Activated CD8-positive, alpha-beta memory T cell treated with anti-CD3 and anti-CD28 coated beads for 36 hours (primary cell): Measurements from ENCODE around the gene ARHGEF6. TPM values are rescaled to one million over a fixed set of nuclear protein-coding genes. Genes with fewer than 3 reads are reported as not detected.
"Not testable (repeated sequence)": the region's sequence is repeated elsewhere in the genome, so short reads cannot be mapped to it uniquely, and the experiment has no call there.

Experiments
- CTCF ChIA-PET: fragments of 350-600 bp; sonication (Branson Sonifier 250); formaldehyde crosslinking; loops from one replicate; lab custom pipeline; 2021; ENCODE audit warnings: antibody characterized with exemption; lab: Charles Lee
- POLR2A ChIA-PET: fragments of 350-600 bp; sonication (Branson Sonifier 250); formaldehyde crosslinking; loops from one replicate; lab custom pipeline; 2021; ENCODE audit warnings: antibody characterized with exemption; lab: Charles Lee
- total RNA-seq, 2 experiments: library from RNA; stranded (reverse); gene quantifications; one replicate each; pipeline ENCODE4 v1.2.3, GENCODE V29; 2021

Gene ARHGEF6, protein sequence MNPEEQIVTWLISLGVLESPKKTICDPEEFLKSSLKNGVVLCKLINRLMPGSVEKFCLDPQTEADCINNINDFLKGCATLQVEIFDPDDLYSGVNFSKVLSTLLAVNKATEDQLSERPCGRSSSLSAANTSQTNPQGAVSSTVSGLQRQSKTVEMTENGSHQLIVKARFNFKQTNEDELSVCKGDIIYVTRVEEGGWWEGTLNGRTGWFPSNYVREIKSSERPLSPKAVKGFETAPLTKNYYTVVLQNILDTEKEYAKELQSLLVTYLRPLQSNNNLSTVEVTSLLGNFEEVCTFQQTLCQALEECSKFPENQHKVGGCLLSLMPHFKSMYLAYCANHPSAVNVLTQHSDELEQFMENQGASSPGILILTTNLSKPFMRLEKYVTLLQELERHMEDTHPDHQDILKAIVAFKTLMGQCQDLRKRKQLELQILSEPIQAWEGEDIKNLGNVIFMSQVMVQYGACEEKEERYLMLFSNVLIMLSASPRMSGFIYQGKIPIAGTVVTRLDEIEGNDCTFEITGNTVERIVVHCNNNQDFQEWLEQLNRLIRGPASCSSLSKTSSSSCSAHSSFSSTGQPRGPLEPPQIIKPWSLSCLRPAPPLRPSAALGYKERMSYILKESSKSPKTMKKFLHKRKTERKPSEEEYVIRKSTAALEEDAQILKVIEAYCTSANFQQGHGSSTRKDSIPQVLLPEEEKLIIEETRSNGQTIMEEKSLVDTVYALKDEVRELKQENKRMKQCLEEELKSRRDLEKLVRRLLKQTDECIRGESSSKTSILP
- total RNA-seq = 10 to 100 TPM; 30.9 to 31.4 TPM

- ChIA-PET CTCF (no interaction called here), POLR2A (interaction anchor here (2.2 kb wide), 1 partner anchor 13 kb away, joined by 7 read pairs; no protein-coding TSS in a partner anchor)
Measured at GRCh38 chrX:136780763-136781162, at the start of gene ARHGEF6. TSS of gene ARHGEF6 (minus strand) at chrX:136780932. CDS start at chrX:136780882, 50 bp downstream.

- ChIA-PET POLR2A (no interaction called here), CTCF (no interaction called here)
Measured at GRCh38 chrX:136829413-136829812, 48.7 kb upstream of the ARHGEF6 start.

GRCh38 chrX:136828830-136829229 is 48.1 kb upstream of the ARHGEF6 start:
- ChIA-PET CTCF (no interaction called here), POLR2A (no interaction called here)

DNA sequence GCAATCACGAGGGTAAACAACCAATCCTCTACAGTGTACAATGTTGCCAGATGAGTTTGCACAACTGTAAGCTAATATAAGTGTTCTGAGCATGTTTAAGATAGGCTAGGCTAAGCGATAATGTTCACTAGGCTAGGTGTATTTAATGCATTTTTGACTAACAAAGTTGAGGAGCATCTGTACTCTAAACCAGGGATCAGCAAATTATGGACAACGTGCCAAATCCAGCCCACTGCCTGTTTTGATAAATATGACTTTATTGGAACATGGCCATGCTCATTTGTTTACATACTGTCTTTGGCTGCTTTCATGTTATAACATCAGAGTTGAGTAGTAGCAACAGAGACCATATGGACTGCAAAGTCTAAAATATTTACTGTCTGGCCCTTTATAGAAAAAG is 46.3 kb upstream of the ARHGEF6 start:
- ChIA-PET POLR2A (no interaction called here), CTCF (no interaction called here)

- ChIA-PET CTCF (no interaction called here), POLR2A (no interaction called here)
Measured at GRCh38 chrX:136825771-136826170, 45.0 kb upstream of the ARHGEF6 start.

- CTCF ChIA-PET = no interaction called here
- POLR2A ChIA-PET = no interaction called here
Measured at GRCh38 chrX:136823175-136823574, 42.4 kb upstream of the ARHGEF6 start.

GRCh38 chrX:136822337-136823095 is 41.8 kb upstream of the ARHGEF6 start:
- POLR2A ChIA-PET = no interaction called here
- CTCF ChIA-PET = interaction anchor here (0.6 kb wide), 1 partner anchor 1774 kb away, joined by 3 read pairs; no protein-coding TSS in a partner anchor

GRCh38 chrX:136819756-136820155 is 39.0 kb upstream of the ARHGEF6 start:
- CTCF ChIA-PET, POLR2A ChIA-PET: not testable (repeated sequence)

DNA sequence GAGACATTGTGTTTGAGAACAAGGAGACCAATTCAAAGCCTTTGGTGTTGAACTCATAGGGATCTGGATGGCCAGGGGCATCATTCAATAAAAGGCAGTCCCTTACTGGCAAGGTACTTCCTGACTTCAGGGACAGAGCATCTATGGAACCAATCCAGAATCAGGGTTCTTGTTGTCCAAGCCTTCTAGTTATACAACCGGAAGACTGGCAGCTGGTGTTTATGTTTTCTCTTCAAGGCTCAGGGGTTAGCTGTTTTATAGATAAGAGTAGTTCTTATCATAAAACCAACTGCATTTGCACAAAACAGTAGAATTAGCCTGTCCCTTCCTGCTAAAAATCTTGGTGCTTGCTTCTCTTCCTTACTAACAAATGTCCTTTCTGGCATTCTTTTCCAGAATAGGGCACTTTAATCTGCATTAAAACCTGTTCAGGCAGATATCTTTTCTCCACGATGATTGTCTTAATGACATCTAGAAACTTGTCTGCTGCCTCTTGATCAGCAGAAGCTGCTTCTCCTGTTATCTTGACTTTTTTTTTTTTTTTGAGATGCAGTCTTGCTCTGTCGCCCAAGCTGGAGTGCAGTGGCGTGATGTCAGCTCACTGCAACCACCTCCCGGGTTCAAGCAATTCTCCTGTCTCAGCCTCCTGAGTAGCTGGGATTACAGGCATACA is 38.4 kb upstream of the ARHGEF6 start:
- CTCF ChIA-PET = no interaction called here
- POLR2A ChIA-PET = no interaction called here

DNA sequence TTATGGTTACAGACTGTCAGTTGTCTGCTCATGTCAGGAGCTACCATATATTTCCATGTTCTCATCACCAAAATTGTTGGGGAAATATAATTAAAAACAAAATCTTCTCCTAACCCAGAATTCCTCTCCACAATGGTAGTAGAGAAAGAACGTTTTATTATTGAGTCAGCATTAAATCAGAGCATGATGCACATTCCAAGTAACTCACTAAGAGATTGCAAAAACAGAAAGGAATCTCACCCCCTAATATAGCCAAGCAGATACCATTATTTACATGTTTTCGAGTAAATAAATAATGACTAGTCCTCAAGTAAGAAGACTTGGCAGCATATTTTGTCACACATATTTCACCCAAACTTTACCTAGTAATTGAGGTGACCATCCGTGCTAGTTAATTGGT is 36.2 kb upstream of the ARHGEF6 start:
- CTCF ChIA-PET = no interaction called here
- POLR2A ChIA-PET = no interaction called here

- ChIA-PET CTCF (no interaction called here), POLR2A (no interaction called here)
Measured at GRCh38 chrX:136814847-136815750, 34.4 kb upstream of the ARHGEF6 start.

GRCh38 chrX:136812286-136812685 is 31.6 kb upstream of the ARHGEF6 start:
- ChIA-PET POLR2A (no interaction called here), CTCF (interaction anchor here (0.7 kb wide), 1 partner anchor 74 kb away, joined by 3 read pairs; no protein-coding TSS in a partner anchor)

DNA sequence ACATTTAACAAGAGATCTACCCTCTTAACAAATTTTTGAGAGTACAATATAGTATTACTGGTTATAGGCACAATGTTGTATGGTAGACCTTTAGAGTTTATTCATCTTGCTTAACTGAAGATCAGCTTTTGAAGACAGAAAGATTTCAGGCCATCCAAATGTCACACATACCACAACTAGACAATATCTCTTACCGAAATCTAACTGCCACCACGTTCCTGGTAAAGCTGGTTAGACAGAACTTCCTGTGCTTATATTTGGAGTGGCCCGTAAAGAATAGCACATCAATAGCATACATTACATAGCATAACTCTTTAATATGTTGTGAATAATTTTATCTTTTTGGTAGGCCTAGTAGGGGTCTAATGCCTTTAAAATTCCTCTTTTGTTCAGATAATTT is 29.8 kb upstream of the ARHGEF6 start:
- CTCF ChIA-PET = no interaction called here
- POLR2A ChIA-PET = no interaction called here

GRCh38 chrX:136806891-136807410 is 26.2 kb upstream of the ARHGEF6 start:
- CTCF ChIA-PET = no interaction called here

GRCh38 chrX:136802515-136802914 is 21.8 kb upstream of the ARHGEF6 start:
- CTCF ChIA-PET = no interaction called here

More at GRCh38 chrX:136806891-136807410, 26.2 kb upstream of the ARHGEF6 start:
- POLR2A ChIA-PET = no interaction called here

DNA sequence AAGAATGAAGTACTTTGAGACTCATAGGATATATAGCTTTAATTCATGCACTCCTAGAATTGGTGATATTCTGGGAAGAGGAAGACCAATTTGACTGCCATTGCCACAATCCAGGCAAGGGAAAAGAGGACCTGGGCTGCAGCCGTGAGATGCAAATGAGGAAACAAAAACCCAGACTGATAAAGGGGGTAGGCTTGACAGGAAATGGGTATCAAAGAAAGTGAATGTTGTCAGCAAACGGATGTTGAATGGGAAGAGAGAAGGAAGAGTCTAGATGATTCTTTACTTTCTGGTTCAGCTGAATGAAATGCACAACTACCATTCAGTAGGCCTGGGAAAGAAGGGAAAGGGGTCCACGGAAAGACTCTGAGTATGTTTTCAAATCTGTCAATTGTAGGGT is 17.1 kb upstream of the ARHGEF6 start:
- ChIA-PET CTCF (no interaction called here), POLR2A (no interaction called here)

More at GRCh38 chrX:136802515-136802914, 21.8 kb upstream of the ARHGEF6 start:
- POLR2A ChIA-PET = interaction anchor here (0.6 kb wide), 1 partner anchor 73 kb away, joined by 6 read pairs; no protein-coding TSS in a partner anchor

DNA sequence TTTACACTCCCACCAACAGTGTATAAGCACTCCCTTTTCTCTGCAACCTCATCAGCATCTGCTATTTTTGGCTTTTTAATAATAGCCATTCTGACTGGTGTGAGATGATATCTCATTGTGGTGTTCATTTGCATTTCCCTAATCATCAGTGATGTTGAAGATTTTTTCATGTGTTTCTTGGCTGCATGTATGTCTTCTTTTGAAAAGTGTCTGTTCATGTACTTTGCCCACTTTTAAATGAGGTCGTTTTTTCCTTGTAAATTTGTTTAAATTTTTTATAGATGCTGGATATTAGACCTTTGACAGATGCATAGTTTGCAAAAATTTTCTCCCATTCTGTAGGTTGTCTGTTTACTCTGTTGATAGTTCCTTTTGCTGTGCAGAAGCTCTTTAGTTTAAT is 14.4 kb upstream of the ARHGEF6 start:
- CTCF ChIA-PET = not testable (repeated sequence)

DNA sequence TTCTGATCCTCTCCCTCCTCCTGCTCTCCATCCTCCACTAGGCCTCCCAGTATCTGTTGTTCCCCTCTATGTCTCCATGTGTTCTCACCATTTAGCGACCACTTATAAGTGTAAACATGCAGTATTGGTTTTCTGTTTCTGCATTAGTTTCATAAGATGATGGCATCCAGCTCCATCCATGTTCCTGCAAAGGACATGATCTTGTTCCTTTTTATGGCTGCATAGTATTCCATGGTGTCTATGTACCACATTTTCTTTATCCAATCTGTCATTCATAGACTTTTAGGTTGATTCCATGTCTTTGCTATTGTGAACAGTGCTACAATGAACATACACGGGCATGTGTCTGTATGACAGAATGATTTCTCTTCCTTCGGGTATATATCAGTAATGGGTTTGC is 13.9 kb upstream of the ARHGEF6 start:
- CTCF ChIA-PET, POLR2A ChIA-PET: not testable (repeated sequence)

More for the DNA sequence above, 14.4 kb upstream of the ARHGEF6 start:
- POLR2A ChIA-PET = not testable (repeated sequence)
